Activated B cell treated with CpG ODN at 0.5 μM for 24 hours (primary cell): ENCODE results near the gene RIN3. TPM values are rescaled to one million over a fixed set of nuclear protein-coding genes. Genes with fewer than 3 reads are reported as not detected.

ENCODE experiments used
- ATAC-seq: fragments of 200-7000 bp; cut with Tn5 transposase; one replicate; pipeline ENCODE4 v1.10.0; 2021; ENCODE audit warnings: low read depth, mild to moderate bottlenecking, moderate library complexity
- CTCF ChIA-PET: fragments of 350-600 bp; sonication (Branson Sonifier 250); formaldehyde crosslinking; loops from one replicate; lab custom pipeline; 2021; ENCODE audit warnings: antibody characterized with exemption; lab: Charles Lee
- POLR2A ChIA-PET: fragments of 350-600 bp; sonication (Branson Sonifier 250); formaldehyde crosslinking; loops from one replicate; lab custom pipeline; 2021; ENCODE audit warnings: antibody characterized with exemption; lab: Charles Lee
- DNase-seq: peaks from one replicate; pipeline ENCODE4 v3.0.0; 2022
- H3K27ac Mint-ChIP-seq: one replicate; pipeline ENCODE4 v1.8.0; 2020; ENCODE audit warnings: mixed read lengths
- H3K27me3 Mint-ChIP-seq: one replicate; pipeline ENCODE4 v1.8.0; 2021; ENCODE audit warnings: mixed read lengths
- H3K36me3 Mint-ChIP-seq: one replicate; pipeline ENCODE4 v1.8.0; 2021; ENCODE audit warnings: low read depth, mixed read lengths
- H3K4me1 Mint-ChIP-seq: one replicate; pipeline ENCODE4 v1.8.0; 2021; ENCODE audit warnings: mixed read lengths
- H3K4me3 Mint-ChIP-seq: one replicate; pipeline ENCODE4 v1.8.0; 2020; ENCODE audit warnings: mild to moderate bottlenecking, mixed read lengths
- H3K9me3 Mint-ChIP-seq: one replicate; pipeline ENCODE4 v1.8.0; 2020; ENCODE audit warnings: mixed read lengths
- intact Hi-C: fragments of 100-400 bp; cut with micrococcal nuclease; formaldehyde crosslinking; loops from one replicate; pipeline ENCODE4 v1.15.1; 2024
- total RNA-seq: library from RNA; stranded (reverse); gene quantifications from 2 replicates; pipeline ENCODE4 v1.2.3, GENCODE V29; 2022
- TF ChIP-seq, protein P1 (sequence below): fragments of 200-600 bp; IDR thresholded peaks from one replicate; pipeline ENCODE4 v1.8.0; 2022; ENCODE audit warnings: antibody characterized with exemption, mild to moderate bottlenecking

RIN3 gene
- total RNA-seq, 1 donor from 2014 or later: 62.6 TPM

- no peak for ATAC-seq
- Mint-ChIP-seq H3K27ac (no peak overlapping the region), H3K27me3 (peaks cover 26% of the 10 kb centered on the region), H3K36me3 (no peaks in the 10 kb centered on the region), H3K4me1 (no peaks in the 10 kb centered on the region), H3K9me3 (no peaks in the 10 kb centered on the region), H3K4me3 (no peak overlapping the region)
- no peak for DNase-seq
- ChIA-PET POLR2A (no interaction called here), CTCF (no interaction called here)
- intact Hi-C loops: no loop called here
- TF ChIP-seq, protein P1, sequence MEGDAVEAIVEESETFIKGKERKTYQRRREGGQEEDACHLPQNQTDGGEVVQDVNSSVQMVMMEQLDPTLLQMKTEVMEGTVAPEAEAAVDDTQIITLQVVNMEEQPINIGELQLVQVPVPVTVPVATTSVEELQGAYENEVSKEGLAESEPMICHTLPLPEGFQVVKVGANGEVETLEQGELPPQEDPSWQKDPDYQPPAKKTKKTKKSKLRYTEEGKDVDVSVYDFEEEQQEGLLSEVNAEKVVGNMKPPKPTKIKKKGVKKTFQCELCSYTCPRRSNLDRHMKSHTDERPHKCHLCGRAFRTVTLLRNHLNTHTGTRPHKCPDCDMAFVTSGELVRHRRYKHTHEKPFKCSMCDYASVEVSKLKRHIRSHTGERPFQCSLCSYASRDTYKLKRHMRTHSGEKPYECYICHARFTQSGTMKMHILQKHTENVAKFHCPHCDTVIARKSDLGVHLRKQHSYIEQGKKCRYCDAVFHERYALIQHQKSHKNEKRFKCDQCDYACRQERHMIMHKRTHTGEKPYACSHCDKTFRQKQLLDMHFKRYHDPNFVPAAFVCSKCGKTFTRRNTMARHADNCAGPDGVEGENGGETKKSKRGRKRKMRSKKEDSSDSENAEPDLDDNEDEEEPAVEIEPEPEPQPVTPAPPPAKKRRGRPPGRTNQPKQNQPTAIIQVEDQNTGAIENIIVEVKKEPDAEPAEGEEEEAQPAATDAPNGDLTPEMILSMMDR: no peak
Measured at GRCh38 chr14:92489394-92490238, 24.0 kb upstream of the RIN3 start.

- Mint-ChIP-seq H3K36me3 (no peaks in the 10 kb centered on the region), H3K9me3 (no peaks in the 10 kb centered on the region), H3K4me1 (peaks cover 4% of the 10 kb centered on the region), H3K27me3 (peaks cover 23% of the 10 kb centered on the region), H3K4me3 (no peak overlapping the region), H3K27ac (no peak overlapping the region)
- ATAC-seq (no peak), DNase-seq (no peak)
- intact Hi-C loops: no loop called here
- TF ChIP-seq, protein P1: no peak
- ChIA-PET CTCF (no interaction called here), POLR2A (no interaction called here)
Measured at GRCh38 chr14:92490239-92490959, 23.2 kb upstream of the RIN3 start.

DNA sequence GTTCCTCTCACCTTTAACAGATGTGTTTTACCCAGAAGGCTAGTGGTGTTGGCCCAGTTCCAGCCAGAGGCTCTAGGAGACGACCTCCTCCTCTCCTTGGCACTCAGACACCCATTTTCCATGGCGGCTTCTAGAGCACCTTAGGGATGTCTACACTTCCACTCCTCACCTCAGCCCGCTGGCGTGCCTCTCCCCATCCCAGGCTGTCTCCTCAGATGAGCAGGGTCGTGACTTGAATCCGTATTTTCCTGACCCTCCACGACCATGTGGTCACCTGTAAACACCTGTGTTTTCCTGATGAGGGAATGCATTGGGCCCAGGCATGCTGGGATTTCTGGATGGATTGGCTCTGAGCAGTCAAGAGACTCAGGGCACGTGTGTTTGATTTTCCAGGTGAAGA, 21.8 kb upstream of the RIN3 start:
- Mint-ChIP-seq H3K27ac (no peak overlapping the region), H3K27me3 (peaks cover 15% of the 10 kb centered on the region), H3K36me3 (no peaks in the 10 kb centered on the region), H3K9me3 (no peaks in the 10 kb centered on the region), H3K4me1 (peaks cover 6% of the 10 kb centered on the region), H3K4me3 (no peak overlapping the region)
- POLR2A ChIA-PET: no interaction called here
- DNase-seq (no peak), ATAC-seq (no peak)
- CTCF ChIA-PET: no interaction called here
- TF ChIP-seq, protein P1: no peak
- intact Hi-C loops: no loop called here

DNA sequence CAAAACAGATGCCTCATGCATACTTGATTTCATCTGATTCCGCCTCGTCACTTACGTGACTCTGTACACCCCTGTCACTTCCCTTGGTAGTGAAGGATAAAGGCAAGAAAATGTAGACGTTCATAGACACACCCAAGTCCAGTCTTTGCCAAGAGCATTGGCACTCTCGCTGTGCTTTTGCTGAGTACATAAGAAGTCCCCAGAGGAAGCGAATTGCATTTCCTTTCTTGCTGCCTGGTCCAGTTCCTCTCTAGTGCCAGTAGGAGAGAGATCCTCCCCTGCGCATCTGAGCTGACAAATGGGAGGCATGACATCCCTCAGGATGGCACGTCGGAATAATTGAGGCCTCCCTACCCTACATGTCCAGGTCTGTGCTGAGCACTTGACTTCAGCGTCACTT, 21.3 kb upstream of the RIN3 start:
- POLR2A ChIA-PET: no interaction called here
- ATAC-seq: no peak
- no peaks in the 10 kb centered on the region for H3K36me3 Mint-ChIP-seq
- peaks cover 12% of the 10 kb centered on the region for H3K27me3 Mint-ChIP-seq
- CTCF ChIA-PET: no interaction called here
- H3K27ac Mint-ChIP-seq: no peak overlapping the region
- intact Hi-C loops: no loop called here
- TF ChIP-seq, protein P1: no peak
- peaks cover 6% of the 10 kb centered on the region for H3K4me1 Mint-ChIP-seq
- no peak for DNase-seq
- H3K4me3 Mint-ChIP-seq: no peak overlapping the region
- no peaks in the 10 kb centered on the region for H3K9me3 Mint-ChIP-seq

DNA sequence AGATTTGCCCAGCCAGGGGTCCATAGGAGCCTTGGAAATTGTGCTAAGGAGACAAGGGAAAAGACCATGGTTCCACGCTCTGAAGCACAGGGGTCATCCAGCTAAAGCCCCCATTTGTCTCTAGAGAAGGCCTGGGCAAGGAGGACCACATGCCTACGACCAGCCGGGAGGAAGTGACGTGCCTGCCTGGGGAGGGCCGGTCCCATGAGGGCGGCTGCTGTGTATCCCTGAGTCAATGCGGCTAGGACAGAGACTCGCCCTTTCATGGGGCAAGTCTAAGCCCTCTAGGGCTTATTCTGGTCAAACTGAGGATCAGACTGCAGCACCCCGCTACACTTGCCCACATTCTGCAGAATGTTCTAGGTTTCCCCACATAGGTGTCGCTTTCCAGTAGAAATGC, 20.6 kb upstream of the RIN3 start:
- POLR2A ChIA-PET: no interaction called here
- ATAC-seq (no peak), DNase-seq (no peak)
- Mint-ChIP-seq H3K4me1 (peaks cover 6% of the 10 kb centered on the region), H3K9me3 (no peaks in the 10 kb centered on the region), H3K27ac (no peak overlapping the region), H3K36me3 (no peaks in the 10 kb centered on the region), H3K4me3 (no peak overlapping the region), H3K27me3 (peaks cover 9% of the 10 kb centered on the region)
- CTCF ChIA-PET: no interaction called here
- TF ChIP-seq, protein P1: no peak
- intact Hi-C loops: no loop called here
